HAP-1 (cell line): ENCODE measurements around the gene SPTLC3.

Experiments used
- DNase-seq, 2 experiments: peaks; one replicate each; pipeline ENCODE4 v3.0.0-alpha.2; 2016 to 2020; ENCODE audit warnings: low spot score in 2 of 2
- H3K27me3 ChIP-seq: fragments of 250-450 bp; sonication (Bioruptor Pico); 2 replicates; pipeline ENCODE4 v1.5.1; 2020; ENCODE audit warnings: low read depth, mild to moderate bottlenecking, moderate library complexity
- H3K36me3 ChIP-seq: fragments of 250-450 bp; sonication (Bioruptor Pico); replicated peaks from 2 replicates; pipeline ENCODE4 v1.5.1; 2020; ENCODE audit warnings: mild to moderate bottlenecking
- H3K4me1 ChIP-seq: fragments of 250-450 bp; sonication (Bioruptor Pico); 2 replicates; pipeline ENCODE4 v1.5.1; 2020; ENCODE audit warnings: mild to moderate bottlenecking
- H3K4me3 ChIP-seq: fragments of 250-450 bp; sonication (Bioruptor Pico); 2 replicates; pipeline ENCODE4 v1.5.1; 2020; ENCODE audit warnings: mild to moderate bottlenecking, moderate library complexity
- H3K9me3 ChIP-seq: fragments of 250-450 bp; sonication (Bioruptor Pico); 2 replicates; pipeline ENCODE4 v1.5.1; 2020; ENCODE audit warnings: mild to moderate bottlenecking, moderate library complexity
- in situ Hi-C: fragments of 300-500 bp; cut with MboI; formaldehyde crosslinking; loops from 3 replicates; pipeline ENCODE4 v1.14.3; 2020; ENCODE audit warnings: low sequenced_read_pairs, inconsistent platforms, mixed read lengths

SPTLC3 gene

DNA sequence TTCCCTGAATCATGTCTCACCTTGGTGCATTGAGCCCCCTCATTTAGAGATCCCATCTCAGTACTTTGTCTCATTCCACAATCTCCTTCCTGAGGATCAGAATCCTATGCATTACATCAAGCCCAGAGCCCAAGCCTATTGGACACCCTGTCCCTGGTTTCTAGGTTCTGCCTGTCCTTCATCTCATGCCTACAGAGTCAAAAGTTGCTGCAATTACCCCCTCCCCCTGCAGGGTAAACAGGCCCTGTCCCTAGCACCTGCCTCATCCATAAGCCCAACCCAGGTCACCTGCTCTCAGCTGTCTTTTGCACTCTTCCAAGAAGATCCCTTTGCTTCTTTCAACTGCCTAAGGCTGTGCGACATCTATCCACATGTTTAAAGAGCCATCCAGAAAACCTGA lies 93.9 kb downstream of the SPTLC3 start:
- H3K4me3 ChIP-seq = no peak overlapping the region
- DNase-seq = no peak
- in situ Hi-C loops = loop anchor here (10.0 kb wide), 1 partner anchor 178 kb away; no protein-coding TSS in a partner anchor
- no peaks in the 10 kb centered on the region for H3K27me3 ChIP-seq
- no peaks in the 10 kb centered on the region; the same call in 1 of the 2 replicates for H3K4me1 ChIP-seq
- H3K9me3 ChIP-seq = no peaks in the 10 kb centered on the region
- no peaks in the 10 kb centered on the region for H3K36me3 ChIP-seq

DNA sequence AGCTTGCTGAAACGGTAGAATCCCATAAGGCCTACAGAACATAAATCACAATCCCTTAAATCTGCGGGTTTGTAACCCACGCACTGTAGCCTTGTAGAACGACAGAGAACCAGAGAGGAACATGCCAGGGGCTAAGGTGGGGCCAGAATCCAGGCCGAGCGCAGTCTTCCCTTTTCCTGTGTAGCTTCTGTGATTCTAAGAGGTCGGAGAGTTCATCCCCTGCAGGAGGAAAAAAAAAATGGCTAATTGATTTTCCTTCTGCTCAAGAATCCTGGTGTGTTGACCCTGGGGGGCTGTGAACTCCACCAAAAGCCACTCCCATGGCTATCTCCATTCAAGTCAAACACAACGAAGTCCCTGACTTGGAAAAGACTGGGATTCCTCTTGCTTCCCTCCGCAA lies 96.3 kb downstream of the SPTLC3 start:
- H3K4me1 ChIP-seq = no peaks in the 10 kb centered on the region; the same call in 1 of the 2 replicates
- DNase-seq = no peak
- H3K27me3 ChIP-seq = peaks cover 9% of the 10 kb centered on the region; the same call in 1 of the 2 replicates
- no peak overlapping the region for H3K4me3 ChIP-seq
- H3K9me3 ChIP-seq = no peaks in the 10 kb centered on the region
- in situ Hi-C loops = loop anchor here (10.0 kb wide), 1 partner anchor 180 kb away; no protein-coding TSS in a partner anchor
- H3K36me3 ChIP-seq = no peaks in the 10 kb centered on the region

DNA sequence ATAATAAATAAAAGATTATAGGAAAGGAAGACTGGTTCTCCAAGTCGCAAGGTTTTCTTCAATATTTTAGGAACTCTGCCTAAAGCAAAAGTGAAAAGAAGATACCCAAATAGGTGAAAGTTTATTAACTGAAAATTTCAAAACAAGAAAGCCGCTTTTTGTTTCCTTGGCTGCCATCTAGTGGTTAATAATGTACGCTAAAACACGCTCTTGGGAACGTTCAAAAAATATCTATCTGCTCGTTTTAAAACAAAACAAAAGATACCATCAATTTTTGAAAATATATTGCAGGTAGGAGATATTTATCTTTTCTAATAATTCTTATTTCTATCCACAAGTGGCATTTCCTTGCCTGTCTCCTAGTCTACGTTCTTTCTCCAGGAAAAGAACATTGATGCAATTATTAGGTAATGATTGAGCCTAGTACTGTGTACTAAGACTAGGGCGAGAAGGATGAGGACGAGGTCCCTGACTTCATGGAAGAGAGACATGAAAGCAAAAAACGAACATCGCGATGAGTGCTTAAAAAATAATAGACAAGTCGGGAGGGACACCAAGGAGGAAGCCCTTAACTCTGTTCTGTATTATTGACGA lies 97.2 kb downstream of the SPTLC3 start:
- in situ Hi-C loops = loop anchor here (10.0 kb wide), 1 partner anchor 181 kb away; no protein-coding TSS in a partner anchor
- DNase-seq = peak in 1 of 2 experiments; percentile 12

DNA sequence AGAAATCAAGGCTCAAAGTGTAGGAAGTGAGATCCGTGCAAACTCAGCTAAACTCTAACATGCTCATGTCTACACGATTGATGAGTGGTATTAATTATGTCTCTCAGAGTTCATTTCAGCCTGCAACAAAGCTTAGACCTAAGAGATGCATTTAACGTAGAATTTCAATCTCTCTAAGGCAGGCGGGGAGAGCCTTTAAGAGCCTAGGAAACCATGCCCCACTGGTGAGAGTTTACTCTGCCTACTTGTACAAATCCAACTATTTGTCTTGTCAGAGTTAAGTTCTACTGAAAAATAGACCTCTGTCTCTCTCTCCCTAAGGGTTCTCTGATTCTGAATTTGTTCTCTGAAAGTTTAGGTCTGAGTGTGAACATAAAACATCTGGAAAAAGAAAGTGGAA lies 100.9 kb downstream of the SPTLC3 start:
- H3K4me1 ChIP-seq = no peaks in the 10 kb centered on the region; the same call in 1 of the 2 replicates
- no peaks in the 10 kb centered on the region for H3K9me3 ChIP-seq
- H3K36me3 ChIP-seq = no peaks in the 10 kb centered on the region
- in situ Hi-C loops = loop anchor here (10.0 kb wide), 2 partner anchors 185 to 435 kb away; no protein-coding TSS in a partner anchor
- H3K4me3 ChIP-seq = no peak overlapping the region
- DNase-seq = no peak
- peaks cover 9% of the 10 kb centered on the region; the same call in 1 of the 2 replicates for H3K27me3 ChIP-seq

More for the DNA sequence above, 97.2 kb downstream of the SPTLC3 start:
- Histone ChIP-seq H3K9me3 (no peaks in the 10 kb centered on the region), H3K4me1 (no peaks in the 10 kb centered on the region; the same call in 1 of the 2 replicates), H3K36me3 (no peaks in the 10 kb centered on the region), H3K27me3 (peaks cover 9% of the 10 kb centered on the region; the same call in 1 of the 2 replicates), H3K4me3 (no peak overlapping the region)

DNA sequence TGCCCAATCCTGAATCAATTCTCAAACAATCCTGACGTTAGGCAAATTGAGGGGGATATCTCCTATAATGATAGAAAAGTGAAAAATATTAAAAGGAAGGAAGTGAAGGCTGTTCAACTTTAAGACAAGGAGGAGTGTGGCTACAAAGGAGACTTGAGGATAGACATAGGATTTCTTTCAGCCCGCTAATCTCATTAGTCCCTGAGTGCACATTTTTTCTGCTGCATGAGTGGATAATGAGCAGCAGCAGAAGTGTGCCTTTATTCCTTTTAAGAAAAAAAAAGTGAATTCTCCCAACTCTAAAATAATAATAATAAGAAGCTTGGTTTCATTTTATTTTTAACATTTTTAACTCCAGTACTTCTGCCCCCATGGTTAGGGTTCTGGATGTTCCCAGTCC lies 102.0 kb downstream of the SPTLC3 start:
- Histone ChIP-seq H3K9me3 (no peaks in the 10 kb centered on the region), H3K4me3 (no peak overlapping the region), H3K4me1 (no peaks in the 10 kb centered on the region), H3K27me3 (peaks cover 9% of the 10 kb centered on the region; the same call in 1 of the 2 replicates), H3K36me3 (no peaks in the 10 kb centered on the region)
- DNase-seq = no peak
- in situ Hi-C loops = loop anchor here (10.0 kb wide), 1 partner anchor 434 kb away; no protein-coding TSS in a partner anchor

DNA sequence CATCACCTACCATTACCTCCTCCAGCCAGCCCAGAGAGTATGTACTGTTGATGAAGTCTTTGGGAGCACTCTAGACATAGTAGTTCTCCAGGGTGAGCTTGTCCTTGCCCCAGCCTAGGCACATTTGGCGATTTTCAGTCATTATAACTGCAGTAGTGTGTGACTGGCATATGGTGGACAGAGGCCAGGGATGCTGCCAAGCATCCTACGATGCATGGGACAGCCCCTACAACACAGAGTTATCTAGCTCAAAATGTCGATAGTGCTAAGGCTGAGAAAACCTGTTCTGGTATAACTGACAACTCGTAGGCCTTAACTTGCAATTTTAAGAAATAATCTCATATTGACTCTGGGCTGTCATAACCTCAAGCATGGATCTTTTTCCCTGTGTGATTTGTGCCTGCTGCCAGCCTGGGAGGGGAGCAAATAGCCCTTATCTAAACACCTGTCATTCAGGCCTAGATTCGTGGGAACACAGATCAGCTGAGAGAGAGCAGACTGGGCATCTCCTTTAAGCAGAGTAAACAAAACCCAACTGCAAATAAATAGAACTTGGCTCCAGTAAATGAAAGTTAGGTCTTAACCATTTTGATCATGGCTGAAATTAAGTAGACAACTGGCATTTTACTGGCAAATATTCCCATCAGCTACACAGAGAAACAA lies 102.6 kb downstream of the SPTLC3 start:
- in situ Hi-C loops = loop anchor here (10.0 kb wide), 1 partner anchor 433 kb away; no protein-coding TSS in a partner anchor
- Histone ChIP-seq H3K4me3 (no peak overlapping the region), H3K36me3 (no peaks in the 10 kb centered on the region), H3K4me1 (no peaks in the 10 kb centered on the region), H3K27me3 (peaks cover 9% of the 10 kb centered on the region; the same call in 1 of the 2 replicates), H3K9me3 (no peaks in the 10 kb centered on the region)
- no peak for DNase-seq

DNA sequence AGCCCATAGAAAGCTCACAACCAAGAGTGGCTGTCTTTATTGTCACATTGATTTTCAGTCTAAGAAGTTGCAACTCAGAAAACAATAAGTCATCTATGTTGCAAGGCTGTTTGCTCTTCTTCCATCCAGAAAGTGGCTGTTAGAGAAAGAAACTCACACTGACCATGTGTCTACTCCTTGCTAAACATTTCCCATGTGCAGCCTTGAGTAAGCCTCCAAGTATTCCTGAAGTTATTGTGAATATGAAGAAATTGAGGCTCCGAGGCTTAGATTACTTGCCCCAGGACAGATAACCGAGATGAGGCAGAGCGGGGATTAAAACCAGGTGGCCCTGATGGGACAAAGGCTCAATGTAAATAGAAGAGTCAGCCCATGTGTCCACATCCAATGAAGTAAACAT lies 105.0 kb downstream of the SPTLC3 start:
- H3K36me3 ChIP-seq = no peaks in the 10 kb centered on the region
- no peaks in the 10 kb centered on the region for H3K9me3 ChIP-seq
- DNase-seq = no peak
- in situ Hi-C loops = loop anchor here (10.0 kb wide), 1 partner anchor 431 kb away; no protein-coding TSS in a partner anchor
- H3K4me3 ChIP-seq = no peak overlapping the region
- H3K4me1 ChIP-seq = no peaks in the 10 kb centered on the region
- peaks cover 3% of the 10 kb centered on the region; the same call in 1 of the 2 replicates for H3K27me3 ChIP-seq

DNA sequence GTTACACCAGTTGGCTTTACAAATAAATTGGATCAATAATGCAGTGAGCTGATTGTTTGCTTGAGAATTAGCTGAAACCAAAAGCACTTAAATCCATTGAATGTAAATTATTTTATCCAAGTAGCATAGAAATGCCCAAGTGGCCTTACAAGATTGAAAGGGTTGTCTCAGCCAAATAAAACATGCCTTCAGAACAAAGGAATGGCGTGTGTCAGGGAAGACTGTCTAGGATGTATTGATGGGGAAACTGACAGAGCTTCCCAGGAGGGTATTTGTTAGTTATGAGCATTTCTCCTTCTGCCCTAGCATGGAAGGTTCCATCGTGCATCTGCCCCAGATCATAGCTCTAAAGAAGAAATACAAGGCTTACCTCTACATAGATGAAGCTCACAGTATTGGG lies 108.4 kb downstream of the SPTLC3 start:
- no peak for DNase-seq
- Histone ChIP-seq H3K9me3 (no peaks in the 10 kb centered on the region), H3K4me1 (no peaks in the 10 kb centered on the region), H3K4me3 (no peak overlapping the region), H3K36me3 (no peaks in the 10 kb centered on the region), H3K27me3 (no peaks in the 10 kb centered on the region)
- in situ Hi-C loops = loop anchor here (10.0 kb wide), 1 partner anchor 428 kb away; no protein-coding TSS in a partner anchor

DNA sequence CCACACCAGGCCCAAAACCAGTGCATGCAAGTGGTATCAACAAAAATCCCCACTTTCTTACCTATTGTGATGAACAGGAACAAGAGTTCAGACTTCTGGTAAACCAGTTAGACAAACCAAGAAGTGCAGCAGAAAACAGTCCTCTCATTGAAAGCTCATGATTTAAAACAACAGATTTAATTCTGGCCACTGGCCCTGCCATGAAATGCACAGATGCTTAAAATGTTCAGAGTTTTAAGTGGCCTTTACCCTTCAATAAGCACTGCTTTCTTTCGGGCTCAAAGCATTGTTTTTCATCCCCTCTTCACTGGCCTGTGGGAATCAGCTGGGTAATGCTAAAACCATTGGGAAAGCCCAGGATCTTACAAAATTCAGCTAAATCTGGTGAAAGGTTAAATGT lies 109.9 kb downstream of the SPTLC3 start:
- in situ Hi-C loops = loop anchor here (10.0 kb wide), 1 partner anchor 426 kb away; no protein-coding TSS in a partner anchor
- DNase-seq = no peak
- H3K36me3 ChIP-seq = no peaks in the 10 kb centered on the region
- H3K4me1 ChIP-seq = no peaks in the 10 kb centered on the region
- no peaks in the 10 kb centered on the region for H3K27me3 ChIP-seq
- no peaks in the 10 kb centered on the region for H3K9me3 ChIP-seq
- no peak overlapping the region for H3K4me3 ChIP-seq

DNA sequence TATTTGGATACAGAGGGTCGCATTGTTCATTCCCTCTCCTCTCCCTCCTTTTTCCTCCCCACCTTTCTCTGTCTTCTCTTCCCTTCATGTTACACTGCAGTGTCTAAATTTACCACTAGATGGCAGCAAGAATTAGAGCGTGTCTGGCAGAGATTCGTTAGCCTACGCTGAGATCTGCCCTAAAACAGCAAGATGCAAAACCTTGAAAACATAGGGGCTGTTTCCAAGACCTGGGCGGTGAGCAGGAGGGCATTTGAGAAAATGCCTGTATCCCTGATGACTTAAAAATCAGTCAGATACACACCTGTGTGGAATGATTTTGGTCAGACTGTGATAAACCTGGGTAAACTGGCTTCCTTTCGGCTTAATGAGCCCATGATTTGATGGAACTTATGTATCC lies 110.8 kb downstream of the SPTLC3 start:
- Histone ChIP-seq H3K4me3 (no peak overlapping the region), H3K9me3 (no peaks in the 10 kb centered on the region), H3K27me3 (no peaks in the 10 kb centered on the region), H3K4me1 (no peaks in the 10 kb centered on the region), H3K36me3 (no peaks in the 10 kb centered on the region)
- in situ Hi-C loops = loop anchor here (10.0 kb wide), 1 partner anchor 425 kb away; no protein-coding TSS in a partner anchor
- peak; percentile 55 to 65 for DNase-seq

DNA sequence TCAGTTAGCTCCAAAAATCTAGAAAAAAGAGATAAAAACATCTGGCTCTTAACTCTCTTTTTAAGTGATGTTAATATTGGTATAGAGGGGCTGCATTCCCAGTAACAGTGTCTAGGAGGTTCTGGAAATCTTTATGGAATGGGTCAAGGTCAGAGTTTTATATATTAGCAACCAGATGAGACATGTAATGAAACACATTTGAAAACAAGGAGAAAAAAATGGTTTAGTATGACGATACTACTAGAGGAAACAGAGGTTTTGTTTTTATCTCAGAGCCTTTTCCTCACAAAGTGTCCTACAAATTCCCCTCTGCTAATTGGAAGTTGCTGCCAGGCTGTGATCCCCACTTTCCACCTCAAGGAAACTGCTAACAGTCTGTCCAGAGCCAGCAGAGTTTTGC lies 111.7 kb downstream of the SPTLC3 start:
- H3K4me1 ChIP-seq = no peaks in the 10 kb centered on the region
- in situ Hi-C loops = no loop called here
- no peak for DNase-seq

DNA sequence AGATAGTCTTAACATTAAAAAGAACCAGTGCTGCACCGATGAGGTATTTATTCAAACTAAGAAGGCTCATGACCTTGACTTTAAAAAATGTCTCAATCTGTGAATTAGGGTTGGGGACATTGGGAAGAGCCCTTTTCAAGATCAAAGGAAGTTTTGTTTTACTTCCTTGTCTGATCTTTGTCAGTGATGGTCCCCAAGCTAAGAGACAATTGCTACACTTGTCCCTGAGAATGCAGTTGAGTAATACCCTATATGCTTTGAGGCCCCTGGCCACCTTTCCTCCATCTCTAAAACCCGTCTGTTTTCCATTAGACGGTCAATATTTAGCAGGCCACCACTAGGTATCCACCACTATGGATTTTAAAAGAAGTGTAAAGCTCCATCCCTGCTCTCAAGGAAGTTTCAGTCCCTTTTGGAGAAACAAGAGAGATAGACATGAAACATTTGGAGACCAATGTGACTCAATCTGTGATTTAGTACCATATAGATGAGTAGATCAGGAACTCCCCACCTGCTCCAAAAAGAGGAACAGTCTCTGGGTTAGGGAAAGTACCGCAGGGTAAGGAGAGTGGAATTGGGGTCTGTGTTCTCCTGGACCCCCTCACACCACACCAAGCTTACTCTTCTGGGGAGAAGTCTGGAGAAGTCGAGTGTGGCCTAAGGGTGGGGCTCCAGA lies 113.2 kb downstream of the SPTLC3 start:
- H3K4me3 ChIP-seq = no peak overlapping the region
- no peak for DNase-seq
- H3K4me1 ChIP-seq = no peaks in the 10 kb centered on the region
- no peaks in the 10 kb centered on the region for H3K9me3 ChIP-seq
- in situ Hi-C loops = no loop called here
- H3K27me3 ChIP-seq = peaks cover 4% of the 10 kb centered on the region; the same call in 1 of the 2 replicates
- no peaks in the 10 kb centered on the region for H3K36me3 ChIP-seq

More for the DNA sequence above, 111.7 kb downstream of the SPTLC3 start:
- no peaks in the 10 kb centered on the region for H3K36me3 ChIP-seq
- no peaks in the 10 kb centered on the region for H3K9me3 ChIP-seq
- H3K27me3 ChIP-seq = no peaks in the 10 kb centered on the region
- no peak overlapping the region for H3K4me3 ChIP-seq

DNA sequence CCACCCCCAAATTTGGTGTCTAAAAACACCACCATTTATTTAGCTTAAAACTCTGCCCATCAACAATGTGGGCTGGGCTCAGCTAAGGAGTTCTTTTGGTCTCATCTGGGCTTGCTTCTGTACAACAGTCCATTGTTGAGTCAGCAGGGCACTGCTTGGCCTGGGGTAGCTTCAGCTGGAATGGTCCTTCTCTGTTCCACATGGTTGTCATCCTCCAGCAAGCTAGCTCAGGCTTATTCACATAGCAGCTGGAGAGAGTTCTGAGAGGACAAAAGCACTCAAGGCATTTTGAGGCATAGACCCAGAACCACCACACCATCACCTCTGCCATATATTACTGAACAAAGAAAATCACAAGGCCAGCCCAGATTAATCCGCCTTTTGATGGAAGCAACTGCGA lies 116.7 kb downstream of the SPTLC3 start:
- in situ Hi-C loops = no loop called here
- Histone ChIP-seq H3K4me3 (no peak overlapping the region), H3K4me1 (no peaks in the 10 kb centered on the region), H3K9me3 (no peaks in the 10 kb centered on the region), H3K27me3 (peaks cover 15% of the 10 kb centered on the region), H3K36me3 (no peaks in the 10 kb centered on the region)
- DNase-seq = no peak
